Stimulated activated naive CD4-positive, alpha-beta T cell (primary cell): ENCODE measurements around the gene EPN2.

Experiments used
- DNase-seq, 6 experiments: peaks; one replicate each; lab custom pipeline; 2025; lab: John Stamatoyannopoulos, UW

Gene EPN2

DNA sequence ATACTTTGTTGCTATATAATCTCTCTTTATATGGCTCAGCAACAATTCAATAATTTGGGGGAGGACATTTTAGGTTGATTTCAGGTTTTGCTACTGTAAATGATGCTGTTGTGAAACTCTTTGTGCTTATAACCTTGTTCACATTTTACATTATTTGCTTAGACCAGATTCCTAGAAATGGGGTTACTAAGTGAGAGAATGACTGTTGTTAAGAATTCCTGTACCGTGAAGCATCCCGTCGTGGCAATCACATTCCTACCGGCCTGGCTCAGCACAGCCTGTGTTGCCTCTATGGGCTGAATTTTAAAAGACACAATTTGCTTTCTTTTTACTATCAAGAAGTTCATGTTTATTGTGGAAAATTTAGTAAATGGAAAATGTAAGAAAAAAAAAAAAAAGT lies 94.0 kb downstream of the EPN2 start:
- no peak for DNase-seq

- no peak for DNase-seq
These were observed 94.5 kb downstream of the EPN2 start for GRCh38 chr17:19331543-19332245.

DNA sequence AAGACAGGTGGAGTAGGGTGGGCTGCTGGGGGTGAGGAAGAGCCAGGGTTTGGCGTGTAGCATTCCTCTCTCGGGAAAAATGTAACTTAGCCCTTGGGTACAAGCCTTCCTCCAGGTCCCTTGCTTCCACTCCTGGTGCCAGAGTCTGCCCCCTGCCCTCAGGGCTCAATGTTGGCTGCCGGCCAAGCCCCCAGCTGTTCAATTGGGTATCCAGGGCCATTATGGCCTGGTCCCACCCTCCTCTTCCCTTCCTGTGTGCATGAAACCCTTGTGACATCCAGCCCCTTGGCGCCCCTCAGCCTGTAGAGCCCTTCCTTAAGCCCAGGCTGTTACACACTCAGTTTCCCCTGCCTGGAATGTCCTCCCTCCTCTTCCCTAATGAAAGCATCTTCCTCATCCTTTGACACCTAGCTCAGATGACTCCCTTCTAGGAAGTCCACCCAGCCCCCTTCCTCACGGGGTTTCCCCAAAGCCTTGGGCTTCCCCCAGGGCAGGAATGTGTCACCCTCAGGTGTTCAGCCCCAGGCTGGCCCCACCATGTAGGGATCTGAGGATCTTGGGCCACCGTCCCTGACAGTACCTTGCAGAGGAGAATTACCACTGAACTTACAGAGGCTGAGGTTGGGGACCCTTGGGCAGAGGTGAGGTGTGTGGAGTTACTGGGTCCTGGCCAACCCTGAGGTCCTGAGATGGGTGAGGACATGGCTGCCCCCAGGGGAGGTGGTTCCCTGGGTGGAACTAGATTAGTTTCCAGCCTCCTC lies 95.4 kb downstream of the EPN2 start:
- DNase-seq = no peak

DNA sequence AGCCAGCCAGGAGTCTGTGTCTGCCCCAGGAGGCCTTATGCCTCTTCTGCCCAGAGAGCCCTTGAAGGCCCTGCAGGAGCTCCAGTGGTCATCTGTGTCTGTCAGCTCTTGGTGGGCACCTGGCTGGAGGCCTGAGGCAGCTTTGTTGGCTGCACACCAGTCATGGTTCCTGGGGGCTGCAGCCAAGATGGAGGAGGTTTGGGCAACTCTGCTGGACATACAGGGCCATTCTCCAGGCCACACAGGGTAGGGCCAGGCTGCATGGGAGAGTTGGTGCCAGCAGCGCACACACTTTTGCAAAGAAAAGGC lies 95.9 kb downstream of the EPN2 start:
- no peak for DNase-seq

DNA sequence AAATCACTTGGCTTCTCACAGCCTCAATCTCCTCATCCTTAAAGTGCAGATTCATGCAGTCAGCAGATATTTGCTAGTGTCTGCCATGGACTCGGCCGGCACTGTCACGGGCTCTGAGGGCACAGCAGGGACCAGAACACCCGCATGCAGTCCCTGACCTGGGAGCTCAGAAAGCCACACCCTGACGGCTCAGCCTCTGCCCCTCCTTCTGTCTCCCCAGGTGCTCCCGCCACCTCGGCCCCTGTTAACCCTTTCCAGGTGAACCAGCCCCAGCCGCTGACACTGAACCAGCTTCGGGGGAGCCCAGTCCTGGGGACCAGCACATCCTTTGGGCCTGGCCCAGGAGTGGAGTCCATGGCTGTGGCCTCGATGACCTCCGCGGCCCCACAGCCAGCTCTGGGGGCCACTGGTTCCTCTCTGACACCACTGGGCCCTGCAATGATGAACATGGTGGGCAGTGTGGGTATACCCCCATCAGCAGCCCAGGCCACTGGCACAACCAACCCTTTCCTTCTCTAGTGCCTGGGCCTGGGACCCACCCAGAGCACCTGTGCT lies 96.6 kb downstream of the EPN2 start:
- DNase-seq = no peak

GRCh38 chr17:19334331-19334730 lies 97.2 kb downstream of the EPN2 start:
- no peak for DNase-seq

GRCh38 chr17:19335951-19336631 lies 98.9 kb downstream of the EPN2 start:
- no peak for DNase-seq

- DNase-seq = no peak
These were observed 100.0 kb downstream of the EPN2 start for GRCh38 chr17:19336938-19337711.

DNA sequence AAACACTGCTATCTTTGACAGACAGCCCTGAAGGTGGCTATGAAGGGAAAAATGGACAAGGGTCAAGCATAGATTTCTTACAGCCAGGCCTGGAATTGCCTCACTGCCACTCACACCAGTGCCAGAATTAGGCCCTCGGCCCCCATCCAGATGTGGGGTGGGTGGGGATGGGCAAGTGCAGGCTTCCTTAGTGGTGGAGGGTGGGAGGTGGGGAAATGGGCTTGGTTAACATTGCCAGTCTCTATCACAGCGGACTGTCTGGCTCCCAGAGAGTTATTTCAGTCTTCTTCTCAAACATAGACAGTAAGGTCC lies 100.5 kb downstream of the EPN2 start:
- DNase-seq = no peak

DNA sequence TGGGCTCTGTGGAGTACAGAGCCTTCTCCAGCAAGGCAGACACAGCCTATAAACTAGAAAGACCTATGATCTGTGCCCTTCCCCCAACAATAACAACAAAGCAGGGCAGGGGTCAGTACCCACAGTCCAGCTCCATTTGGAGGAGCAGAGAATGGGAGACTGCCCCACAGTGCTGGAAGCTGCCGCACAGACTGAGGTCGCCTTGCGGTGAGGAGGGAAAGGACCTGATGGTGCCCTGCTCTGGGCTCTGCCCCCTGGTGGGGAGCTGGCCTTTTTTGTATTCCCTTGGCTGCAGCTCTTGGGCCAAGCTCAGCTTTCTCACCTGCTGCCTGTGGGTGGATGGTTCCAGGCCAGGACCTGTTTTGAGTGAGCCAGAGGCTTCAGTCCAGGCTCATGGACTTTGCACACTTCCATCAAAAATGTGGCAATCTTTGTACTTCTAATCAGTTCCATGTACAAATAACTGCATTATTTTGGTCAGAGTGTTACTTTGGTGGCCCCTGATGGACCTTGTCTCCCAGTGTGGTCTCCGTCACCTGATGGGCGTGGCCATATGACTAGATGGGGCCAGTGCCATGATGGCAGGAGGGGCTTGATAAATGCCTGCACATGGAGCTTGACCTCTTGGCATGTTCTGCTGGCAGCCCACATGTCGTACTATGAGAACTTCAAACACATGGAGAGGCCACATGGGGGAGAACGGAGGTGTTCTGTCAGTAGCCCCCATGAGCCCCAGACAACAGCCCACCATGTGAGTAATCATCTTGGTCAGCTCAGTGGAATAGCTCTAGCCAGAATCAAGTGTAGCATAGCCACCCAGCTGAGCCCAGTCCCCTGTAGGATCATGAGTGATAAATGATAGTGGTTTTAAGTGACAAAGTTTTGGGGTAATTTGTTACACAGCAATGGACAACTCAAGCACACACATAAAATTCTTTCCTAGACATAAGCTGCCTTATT lies 101.1 kb downstream of the EPN2 start:
- peak; percentile 32 to 64 (median 50) for DNase-seq

GRCh38 chr17:19339341-19339815 lies 102.2 kb downstream of the EPN2 start:
- no peak for DNase-seq

- no peak for DNase-seq
These were observed 104.1 kb downstream of the EPN2 start for GRCh38 chr17:19341211-19341631.

DNA sequence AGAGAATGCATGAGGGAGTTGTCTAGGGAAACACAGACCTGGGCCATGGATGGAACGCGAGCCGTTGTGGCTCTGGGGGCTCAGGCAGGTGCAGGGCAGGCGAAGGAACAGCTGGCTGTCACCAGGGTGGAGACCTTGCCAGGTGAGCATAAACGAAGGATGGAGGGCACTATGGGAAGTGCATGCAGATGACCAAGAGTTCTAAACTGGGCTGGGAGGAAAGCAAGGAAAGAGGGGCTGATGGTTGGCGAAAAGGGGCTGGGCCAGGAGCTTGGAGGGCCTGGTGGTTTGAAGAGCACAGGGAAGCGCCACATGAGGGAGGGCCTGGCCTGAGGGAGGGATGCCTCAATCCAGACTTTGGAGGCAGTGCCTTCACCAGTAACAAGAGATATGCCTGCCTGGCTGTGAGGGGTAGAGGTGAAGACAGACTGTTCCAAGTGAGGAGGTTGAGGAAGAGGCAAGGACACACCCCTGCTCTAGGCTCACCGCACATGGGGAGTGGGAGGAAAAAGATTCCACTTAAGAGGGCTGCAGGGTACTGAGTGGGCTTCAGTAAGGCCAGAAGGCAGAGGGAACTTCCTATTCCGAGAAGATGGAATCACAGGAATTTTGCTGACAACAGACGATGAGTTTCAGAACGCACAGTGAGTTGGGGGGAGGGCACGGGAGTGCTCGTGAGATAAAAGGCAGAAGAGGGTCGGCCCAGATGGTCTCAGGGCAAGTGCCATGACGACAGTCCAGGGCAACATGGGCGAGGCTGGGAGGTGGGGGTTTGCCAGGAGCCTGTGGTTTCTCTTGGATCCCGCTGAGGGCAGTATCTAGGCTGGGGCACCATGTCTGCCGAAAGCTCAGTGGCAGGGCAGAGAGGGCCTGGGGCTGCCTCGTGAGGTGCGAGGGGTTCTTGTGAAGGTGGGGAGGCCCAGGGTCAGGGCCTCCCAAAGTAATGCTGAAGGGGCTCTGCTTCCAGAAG lies 104.8 kb downstream of the EPN2 start:
- no peak for DNase-seq

- no peak for DNase-seq
These were observed 105.6 kb downstream of the EPN2 start for GRCh38 chr17:19342611-19343255.

DNA sequence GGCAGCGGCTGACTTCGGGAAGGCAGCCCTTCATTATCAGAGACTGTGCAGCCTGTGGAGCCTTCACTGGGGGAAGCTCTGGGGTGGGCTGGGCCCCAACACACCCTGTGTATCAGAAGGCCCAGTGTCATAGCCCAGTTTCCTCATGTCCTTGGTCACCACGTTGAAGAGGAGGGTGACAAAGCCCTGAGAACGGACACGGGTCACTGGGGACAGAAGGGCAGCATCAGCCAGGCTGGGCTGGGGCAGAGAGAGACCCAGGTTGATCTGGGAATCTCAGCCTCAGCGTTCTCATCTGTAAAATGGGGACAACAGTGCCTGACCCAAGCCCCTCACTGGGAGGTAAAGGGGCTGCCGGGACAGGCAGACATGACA lies 106.1 kb downstream of the EPN2 start:
- DNase-seq = no peak

DNA sequence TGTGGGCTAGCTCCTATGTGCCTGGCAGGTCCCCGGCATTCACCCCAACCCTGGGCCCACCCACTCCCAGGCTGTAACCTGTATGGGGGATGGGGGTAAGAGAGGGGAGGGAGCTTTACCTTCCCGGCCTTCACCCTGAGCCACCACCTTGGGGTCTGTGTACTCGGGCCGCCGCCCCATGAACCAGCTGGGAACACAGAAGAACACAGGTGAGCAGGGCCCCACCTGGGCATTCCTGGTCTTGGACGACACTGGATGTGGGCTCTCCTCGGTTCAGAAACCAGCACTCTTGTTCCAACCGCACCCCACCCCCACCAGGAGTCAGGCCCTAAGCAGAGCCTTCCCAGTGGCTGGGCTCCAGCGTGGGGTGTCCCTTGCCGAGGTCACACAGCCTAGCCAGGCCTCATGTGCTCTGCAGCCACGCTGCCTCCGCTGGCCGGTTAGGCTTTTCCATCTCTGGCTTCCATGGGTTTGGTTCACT lies 106.5 kb downstream of the EPN2 start:
- no peak for DNase-seq

GRCh38 chr17:19344311-19345066 lies 107.3 kb downstream of the EPN2 start:
- no peak for DNase-seq

GRCh38 chr17:19345067-19345460 lies 107.9 kb downstream of the EPN2 start:
- no peak for DNase-seq
